A375 (cell line): Measurements from ENCODE around the gene AGO4. TPM values are rescaled to one million over a fixed set of nuclear protein-coding genes. Genes with fewer than 3 reads are reported as not detected.

Source experiments
- total RNA-seq: library from RNA; depleted of rRNA; stranded (reverse); fragments of >200 nt; shearing (Covaris generic); gene quantifications from 2 replicates; pipeline ENCODE4 v1.2.3, GENCODE V29; 2014; rRNA removed

AGO4 gene
- total RNA-seq: 3.4 and 4.5 TPM in 2 replicates

GRCh38 chr1:35807614-35808449 lies at the start of gene AGO4:
Gene AGO4, plus strand, starts transcription at chr1:35808016. Its CDS starts 401 bp downstream, at chr1:35808417.

GRCh38 chr1:35882945-35883634 lies 75.3 kb downstream of the AGO4 start, which contains the start of gene AGO1:
Gene AGO1, plus strand, starts transcription at chr1:35883209. Its CDS starts 213 bp downstream, at chr1:35883422.

Other genes starting within 250 kb of the AGO4 start
- 0.79 and 1.2 TPM in 2 replicates for gene TFAP2E, start 234.7 kb upstream of the AGO4 start, total RNA-seq
- 29.7 and 35.3 TPM in 2 replicates for gene PSMB2, start 166.5 kb upstream of the AGO4 start, total RNA-seq
- 18.0 and 18.1 TPM in 2 replicates for gene C1orf216, start 89.1 kb upstream of the AGO4 start, total RNA-seq
- 24.1 and 26.5 TPM in 2 replicates for gene CLSPN, start 38.0 kb upstream of the AGO4 start, total RNA-seq
- 33.5 and 37.9 TPM in 2 replicates for gene AGO1, start 75.2 kb downstream of the AGO4 start, total RNA-seq
- gene AGO3, start 123.1 kb downstream of the AGO4 start, total RNA-seq: 27.8 and 28.9 TPM in 2 replicates